GM12892 (cell line): ENCODE results near the gene PPM1E.

Source experiments
- POLR2A ChIP-seq: IDR thresholded peaks from 2 replicates; pipeline ENCODE4 v1.6.1; 2011; ENCODE audit warnings: low read depth, low read length, control low read depth
- POLR2AphosphoS5 ChIP-seq: IDR thresholded peaks from 2 replicates; pipeline ENCODE4 v1.6.1; 2011; ENCODE audit warnings: low read depth, low read length, control low read depth
- TAF1 ChIP-seq: IDR thresholded peaks from 2 replicates; pipeline ENCODE4 v1.6.1; 2011; ENCODE audit warnings: low read depth, mild to moderate bottlenecking, control low read depth, low read length, borderline replicate concordance

DNA sequence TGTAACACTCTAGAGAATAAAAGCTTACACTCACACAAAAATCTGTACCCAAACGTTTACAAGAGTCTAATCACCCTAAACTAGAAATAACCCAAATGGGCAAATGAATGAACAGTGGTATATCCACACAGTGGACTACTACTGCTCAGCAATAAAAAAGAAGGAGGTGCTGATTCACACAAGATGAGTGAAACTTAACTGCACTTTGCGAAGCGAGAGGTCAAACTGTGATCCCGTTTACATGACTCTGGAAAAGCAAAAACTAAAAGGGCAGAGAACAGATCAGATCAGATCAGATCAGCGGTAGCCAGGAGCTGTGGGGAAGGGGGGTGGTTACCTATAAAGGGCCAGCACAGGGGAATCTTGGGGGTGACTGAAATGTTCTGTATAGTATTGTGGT is 237.7 kb downstream of the PPM1E start:
- TF ChIP-seq POLR2AphosphoS5 (no peak), TAF1 (no peak), POLR2A (no peak)
